Left ventricle myocardium inferior (tissue), 1 donor: Measurements from ENCODE around the gene NLGN1. TPM values are rescaled to one million over a fixed set of nuclear protein-coding genes. Genes with fewer than 3 reads are reported as not detected.

ENCODE experiments used
- DNase-seq: peaks from one replicate; pipeline ENCODE4 v3.0.0-alpha.2; 2020
- H3K27ac ChIP-seq: fragments of 200-600 bp; replicated peaks from 2 replicates; pipeline ENCODE4 v1.8.0; 2021
- H3K27me3 ChIP-seq: fragments of 200-600 bp; 2 replicates; pipeline ENCODE4 v1.8.0; 2021; ENCODE audit warnings: low read depth
- H3K36me3 ChIP-seq: fragments of 200-600 bp; 2 replicates; pipeline ENCODE4 v1.8.0; 2021
- H3K4me1 ChIP-seq: fragments of 200-600 bp; 2 replicates; pipeline ENCODE4 v1.8.0; 2021
- H3K4me3 ChIP-seq: fragments of 200-600 bp; 2 replicates; pipeline ENCODE4 v1.8.0; 2021; ENCODE audit warnings: mild to moderate bottlenecking, moderate library complexity
- H3K9me3 ChIP-seq: fragments of 200-600 bp; replicated peaks from 2 replicates; pipeline ENCODE4 v1.8.0; 2021
- CTCF ChIP-seq: fragments of 200-600 bp; IDR thresholded peaks from 2 replicates; pipeline ENCODE4 v1.8.0; 2021; ENCODE audit warnings: antibody characterized with exemption, mild to moderate bottlenecking, borderline replicate concordance
- intact Hi-C: fragments of 100-400 bp; cut with micrococcal nuclease; formaldehyde crosslinking; loops from one replicate; pipeline ENCODE4 v1.11.0; 2022
- total RNA-seq: library from RNA; stranded (reverse); fragmentation: NEBNext Ultra II Directional; extraction: Animal tissue kit (Norgen Biotek cat#: 25700); gene quantifications from one replicate; pipeline ENCODE4 v1.2.1, GENCODE V29; 2021
- donor health status: DM: no; HTN: yes; CAD: no; lungs with severe emphysema.

NLGN1 gene
- total RNA-seq, 1 donor from 2014 or later = 13.7 TPM

- Histone ChIP-seq H3K36me3 (no peaks in the 10 kb centered on the region), H3K27me3 (no peaks in the 10 kb centered on the region), H3K27ac (no peak overlapping the region), H3K4me3 (no peak overlapping the region), H3K4me1 (no peaks in the 10 kb centered on the region), H3K9me3 (no peaks in the 10 kb centered on the region)
- intact Hi-C loops = no loop called here
- no peak for TF ChIP-seq CTCF
- DNase-seq = no peak
Measured at GRCh38 chr3:173770011-173770410, 372.5 kb downstream of the NLGN1 start.

GRCh38 chr3:173770796-173771573 lies 373.4 kb downstream of the NLGN1 start:
- Histone ChIP-seq H3K36me3 (no peaks in the 10 kb centered on the region), H3K4me1 (no peaks in the 10 kb centered on the region), H3K9me3 (no peaks in the 10 kb centered on the region), H3K27me3 (no peaks in the 10 kb centered on the region), H3K27ac (no peak overlapping the region), H3K4me3 (no peak overlapping the region)
- DNase-seq = no peak
- intact Hi-C loops = no loop called here
- no peak for TF ChIP-seq CTCF

GRCh38 chr3:173773800-173774199 lies 376.3 kb downstream of the NLGN1 start:
- H3K4me1 ChIP-seq = no peaks in the 10 kb centered on the region
- intact Hi-C loops = no loop called here
- no peak for TF ChIP-seq CTCF
- DNase-seq = no peak
- H3K9me3 ChIP-seq = no peaks in the 10 kb centered on the region
- H3K27ac ChIP-seq = no peak overlapping the region
- no peaks in the 10 kb centered on the region for H3K36me3 ChIP-seq
- H3K27me3 ChIP-seq = no peaks in the 10 kb centered on the region
- no peak overlapping the region for H3K4me3 ChIP-seq

- H3K27ac ChIP-seq = no peak overlapping the region
- H3K36me3 ChIP-seq = no peaks in the 10 kb centered on the region
- no peak for DNase-seq
- no peaks in the 10 kb centered on the region for H3K9me3 ChIP-seq
- no peaks in the 10 kb centered on the region for H3K4me1 ChIP-seq
- no peak for TF ChIP-seq CTCF
- H3K4me3 ChIP-seq = no peak overlapping the region
- intact Hi-C loops = no loop called here
- no peaks in the 10 kb centered on the region for H3K27me3 ChIP-seq
Measured at GRCh38 chr3:173774294-173774693, 376.8 kb downstream of the NLGN1 start.

- DNase-seq = no peak
- Histone ChIP-seq H3K27ac (no peak overlapping the region), H3K4me1 (no peaks in the 10 kb centered on the region), H3K4me3 (no peak overlapping the region), H3K27me3 (no peaks in the 10 kb centered on the region), H3K36me3 (no peaks in the 10 kb centered on the region), H3K9me3 (no peaks in the 10 kb centered on the region)
- no peak for TF ChIP-seq CTCF
- intact Hi-C loops = no loop called here
Measured at GRCh38 chr3:173778251-173778650, 380.7 kb downstream of the NLGN1 start.
